Astrocyte (in vitro differentiated cells and primary cell): Measurements from ENCODE around the gene AP3B2. TPM values are rescaled to one million over a fixed set of nuclear protein-coding genes. Genes with fewer than 3 reads are reported as not detected.

Experiments
- DNase-seq: peaks from one replicate; pipeline ENCODE4 v3.0.0-alpha.2; 2010; ENCODE audit warnings: low read depth
- FAIRE-seq: peaks from 2 replicates; lab custom pipeline; 2011; peaks lifted over from hg19 to GRCh38; lab: Jason Lieb, UNC
- H2AFZ ChIP-seq: 2 replicates; pipeline ENCODE4 v1.6.0; 2012; ENCODE audit warnings: low read depth, low read length, inconsistent platforms
- H3K27ac ChIP-seq: 2 replicates; pipeline ENCODE4 v1.5.1; 2011; ENCODE audit warnings: low read depth, low read length, inconsistent platforms
- H3K27me3 ChIP-seq: 2 replicates; pipeline ENCODE4 v1.6.0; 2011; ENCODE audit warnings: low read length, inconsistent platforms; ENCODE audit not compliant: insufficient read depth
- H3K36me3 ChIP-seq: 2 replicates; pipeline ENCODE4 v1.5.1; 2011; ENCODE audit warnings: low read length, inconsistent platforms; ENCODE audit not compliant: insufficient read depth
- H3K4me1 ChIP-seq: 2 replicates; pipeline ENCODE4 v1.5.1; 2011; ENCODE audit warnings: low read length, inconsistent platforms; ENCODE audit not compliant: insufficient read depth
- H3K4me2 ChIP-seq: 2 replicates; pipeline ENCODE4 v1.6.0; 2012; ENCODE audit warnings: low read length, inconsistent platforms
- H3K4me3 ChIP-seq: 2 replicates; pipeline ENCODE4 v1.5.1; 2011; ENCODE audit warnings: low read depth, mild to moderate bottlenecking, low read length, inconsistent platforms; ENCODE audit not compliant: insufficient read depth
- H3K79me2 ChIP-seq: 2 replicates; pipeline ENCODE4 v1.6.0; 2012; ENCODE audit warnings: mild to moderate bottlenecking, low read length, inconsistent platforms; ENCODE audit not compliant: insufficient read depth
- H3K9ac ChIP-seq: 2 replicates; pipeline ENCODE4 v1.6.0; 2012; ENCODE audit warnings: mild to moderate bottlenecking, low read length, inconsistent platforms
- H3K9me3 ChIP-seq: 2 replicates; pipeline ENCODE4 v1.5.1; 2012; ENCODE audit warnings: low read depth, mild to moderate bottlenecking, low read length, inconsistent platforms; ENCODE audit not compliant: insufficient read depth
- H4K20me1 ChIP-seq: 2 replicates; pipeline ENCODE4 v1.6.0; 2012; ENCODE audit warnings: low read length, inconsistent platforms; ENCODE audit not compliant: insufficient read depth
- H3K27ac Mint-ChIP-seq: one replicate; pipeline ENCODE4 v1.8.0; 2021; ENCODE audit warnings: mild to moderate bottlenecking, mixed read lengths; ENCODE audit not compliant: unreplicated experiment
- H3K27me3 Mint-ChIP-seq: one replicate; pipeline ENCODE4 v1.8.0; 2021; ENCODE audit warnings: low read depth, mixed read lengths; ENCODE audit not compliant: unreplicated experiment
- H3K36me3 Mint-ChIP-seq: one replicate; pipeline ENCODE4 v1.8.0; 2021; ENCODE audit warnings: low read depth, mixed read lengths; ENCODE audit not compliant: unreplicated experiment
- H3K4me1 Mint-ChIP-seq: one replicate; pipeline ENCODE4 v1.8.0; 2021; ENCODE audit warnings: low read depth, mixed read lengths; ENCODE audit not compliant: unreplicated experiment
- H3K4me3 Mint-ChIP-seq: one replicate; pipeline ENCODE4 v1.8.0; 2021; ENCODE audit warnings: mild to moderate bottlenecking, moderate library complexity, mixed read lengths; ENCODE audit not compliant: unreplicated experiment
- H3K9me3 Mint-ChIP-seq: one replicate; pipeline ENCODE4 v1.8.0; 2021; ENCODE audit warnings: mild to moderate bottlenecking, mixed read lengths; ENCODE audit not compliant: unreplicated experiment
- EZH2 ChIP-seq: IDR thresholded peaks from 2 replicates; pipeline ENCODE4 v1.6.1; 2012; ENCODE audit warnings: mild to moderate bottlenecking, low read length, inconsistent platforms; ENCODE audit not compliant: insufficient read depth
- total RNA-seq: library from RNA; stranded (reverse); gene quantifications from 2 replicates; pipeline ENCODE4 v1.2.1, GENCODE V29; 2021
- TF ChIP-seq, protein P1 (sequence below): IDR thresholded peaks from 2 replicates; pipeline ENCODE4 v1.5.1; 2011; ENCODE audit warnings: low read depth, mild to moderate bottlenecking, inconsistent platforms, low read length, moderate library complexity; ENCODE audit not compliant: insufficient read depth

AP3B2 gene
- total RNA-seq, 1 donor from 2014 or later: 7.2 TPM

DNA sequence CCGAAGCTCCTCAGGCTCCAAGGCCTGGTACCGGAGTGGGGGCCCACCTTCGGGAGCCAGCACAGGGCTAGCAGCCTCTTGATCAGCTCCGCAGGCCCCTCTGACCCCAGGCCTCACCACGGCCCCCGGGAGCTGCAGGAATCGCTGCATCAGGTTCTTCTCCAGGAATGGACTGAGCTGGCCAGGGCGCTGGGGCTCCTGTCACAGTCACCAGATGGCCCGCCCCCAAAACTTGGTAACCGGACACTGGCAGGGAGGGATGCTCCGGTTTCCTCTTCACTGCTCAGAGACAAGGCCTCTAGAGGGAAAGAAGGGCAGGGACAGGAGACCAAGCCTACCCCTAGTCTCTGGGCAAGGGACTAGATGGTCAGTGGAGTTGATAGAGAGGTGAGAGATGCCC is 9.9 kb downstream of the AP3B2 start:
- FAIRE-seq (no peak), DNase-seq (no peak)
- H3K9ac ChIP-seq: no peak overlapping the region
- Mint-ChIP-seq H3K9me3 (no peaks in the 10 kb centered on the region), H3K27ac (no peak overlapping the region), H3K36me3 (no peaks in the 10 kb centered on the region), H3K4me1 (no peaks in the 10 kb centered on the region), H3K27me3 (peaks cover 1% of the 10 kb centered on the region), H3K4me3 (no peak overlapping the region)
- H4K20me1 ChIP-seq: no peaks in the 10 kb centered on the region
- H3K27ac ChIP-seq: no peak overlapping the region
- no peaks in the 10 kb centered on the region for H3K9me3 ChIP-seq
- no peak for TF ChIP-seq EZH2
- TF ChIP-seq, protein P1, sequence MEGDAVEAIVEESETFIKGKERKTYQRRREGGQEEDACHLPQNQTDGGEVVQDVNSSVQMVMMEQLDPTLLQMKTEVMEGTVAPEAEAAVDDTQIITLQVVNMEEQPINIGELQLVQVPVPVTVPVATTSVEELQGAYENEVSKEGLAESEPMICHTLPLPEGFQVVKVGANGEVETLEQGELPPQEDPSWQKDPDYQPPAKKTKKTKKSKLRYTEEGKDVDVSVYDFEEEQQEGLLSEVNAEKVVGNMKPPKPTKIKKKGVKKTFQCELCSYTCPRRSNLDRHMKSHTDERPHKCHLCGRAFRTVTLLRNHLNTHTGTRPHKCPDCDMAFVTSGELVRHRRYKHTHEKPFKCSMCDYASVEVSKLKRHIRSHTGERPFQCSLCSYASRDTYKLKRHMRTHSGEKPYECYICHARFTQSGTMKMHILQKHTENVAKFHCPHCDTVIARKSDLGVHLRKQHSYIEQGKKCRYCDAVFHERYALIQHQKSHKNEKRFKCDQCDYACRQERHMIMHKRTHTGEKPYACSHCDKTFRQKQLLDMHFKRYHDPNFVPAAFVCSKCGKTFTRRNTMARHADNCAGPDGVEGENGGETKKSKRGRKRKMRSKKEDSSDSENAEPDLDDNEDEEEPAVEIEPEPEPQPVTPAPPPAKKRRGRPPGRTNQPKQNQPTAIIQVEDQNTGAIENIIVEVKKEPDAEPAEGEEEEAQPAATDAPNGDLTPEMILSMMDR: no peak
- H3K79me2 ChIP-seq: no peaks in the 10 kb centered on the region
- H2AFZ ChIP-seq: no peak overlapping the region
- H3K4me2 ChIP-seq: no peak overlapping the region
- no peaks in the 10 kb centered on the region for H3K36me3 ChIP-seq
- H3K4me3 ChIP-seq: no peak overlapping the region
- H3K27me3 ChIP-seq: no peaks in the 10 kb centered on the region
- no peaks in the 10 kb centered on the region for H3K4me1 ChIP-seq

DNA sequence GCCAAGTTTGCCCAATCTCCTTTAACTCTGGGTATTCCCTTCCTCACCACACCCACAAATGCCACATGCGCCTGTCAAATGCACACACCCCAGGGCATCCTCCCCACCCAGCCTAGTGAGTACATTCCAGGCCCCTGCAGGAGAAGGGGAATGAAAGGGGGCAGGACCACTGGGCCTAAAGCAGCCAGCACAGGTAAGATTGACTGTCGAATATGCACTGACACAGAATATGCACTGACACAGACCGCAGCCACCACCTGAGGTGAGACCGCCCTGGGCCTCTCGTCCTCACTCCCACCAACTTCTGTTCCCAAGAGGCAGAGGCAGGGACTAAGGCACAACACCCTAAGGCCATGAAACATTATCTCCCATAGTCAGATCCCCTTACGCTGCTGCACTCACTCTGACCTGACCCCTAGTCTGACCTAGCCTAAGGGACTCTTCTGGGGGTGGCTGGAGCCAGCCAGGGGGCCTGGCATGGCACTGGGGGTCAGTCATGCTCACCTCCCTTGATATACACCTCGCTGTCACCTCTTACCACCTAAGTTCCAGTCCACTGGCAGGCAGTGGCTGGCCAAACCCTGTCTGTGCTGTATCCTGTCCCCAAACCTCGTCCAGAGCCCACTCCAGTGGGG is 10.8 kb downstream of the AP3B2 start:
- FAIRE-seq: no peak
- no peak overlapping the region for H3K4me3 Mint-ChIP-seq

More for the DNA sequence above, 10.8 kb downstream of the AP3B2 start:
- Histone ChIP-seq H3K27me3 (no peaks in the 10 kb centered on the region), H3K9me3 (no peaks in the 10 kb centered on the region), H3K4me2 (no peak overlapping the region), H3K4me3 (no peak overlapping the region), H3K27ac (no peak overlapping the region), H3K9ac (no peak overlapping the region), H4K20me1 (no peaks in the 10 kb centered on the region), H3K4me1 (no peaks in the 10 kb centered on the region), H3K36me3 (no peaks in the 10 kb centered on the region), H2AFZ (no peak overlapping the region), H3K79me2 (no peaks in the 10 kb centered on the region)
- Mint-ChIP-seq H3K27me3 (peaks cover 1% of the 10 kb centered on the region), H3K4me1 (no peaks in the 10 kb centered on the region), H3K27ac (no peak overlapping the region), H3K9me3 (no peaks in the 10 kb centered on the region), H3K36me3 (no peaks in the 10 kb centered on the region)
- TF ChIP-seq, protein P1: no peak
- TF ChIP-seq EZH2: no peak
- no peak for DNase-seq
